ENCODE results near the gene GYS1.

Gene GYS1

GRCh38 chr19:49017666-49018351 is 24.7 kb upstream of the GYS1 start:
- DNase-seq = peak; percentile 52

- DNase-seq = no peak
These were observed 24.0 kb upstream of the GYS1 start, which contains the start of gene LHB for GRCh38 chr19:49017041-49017665. LHB (minus strand) TSS chr19:49017091; CDS start chr19:49017081, 10 bp downstream.

- no peak for DNase-seq
These were observed 23.1 kb upstream of the GYS1 start for GRCh38 chr19:49016067-49016839.

- no peak for DNase-seq
These were observed 21.8 kb upstream of the GYS1 start for GRCh38 chr19:49014870-49015255.

- no peak for DNase-seq
These were observed 21.2 kb upstream of the GYS1 start for GRCh38 chr19:49014123-49014869.

GRCh38 chr19:49011194-49011593 is 18.1 kb upstream of the GYS1 start:
- no peak for DNase-seq

GRCh38 chr19:49010453-49010852 is 17.3 kb upstream of the GYS1 start:
- DNase-seq = no peak

GRCh38 chr19:49009828-49010227 is 16.7 kb upstream of the GYS1 start:
- no peak for DNase-seq

GRCh38 chr19:49006905-49007304 is 13.8 kb upstream of the GYS1 start:
- no peak for DNase-seq

- DNase-seq = no peak
These were observed 12.0 kb upstream of the GYS1 start for GRCh38 chr19:49004964-49005614.

GRCh38 chr19:49004133-49004532 is 11.0 kb upstream of the GYS1 start:
- no peak for DNase-seq

GRCh38 chr19:48999481-49000325 is 6.6 kb upstream of the GYS1 start:
- DNase-seq = peak; percentile 18

GRCh38 chr19:48997972-48998371 is 4.9 kb upstream of the GYS1 start:
- DNase-seq = peak; percentile 16

- DNase-seq = no peak
These were observed 902 bp upstream of the GYS1 start for GRCh38 chr19:48994035-48994386.

- DNase-seq = no peak
These were observed 431 bp downstream of the GYS1 start for GRCh38 chr19:48992581-48993174.

- no peak for DNase-seq
These were observed 1.1 kb downstream of the GYS1 start for GRCh38 chr19:48991873-48992580.

- no peak for DNase-seq
These were observed 2.0 kb downstream of the GYS1 start for GRCh38 chr19:48991011-48991609.

- no peak for DNase-seq
These were observed 2.7 kb downstream of the GYS1 start for GRCh38 chr19:48990400-48990799.

GRCh38 chr19:48989701-48990291 is 3.3 kb downstream of the GYS1 start:
- DNase-seq = no peak

- no peak for DNase-seq
These were observed 4.2 kb downstream of the GYS1 start for GRCh38 chr19:48988860-48989259.

Data from effector CD8-positive, alpha-beta T cell (primary cell).